ENCODE measurements around the gene MAJIN.

Gene MAJIN

DNA sequence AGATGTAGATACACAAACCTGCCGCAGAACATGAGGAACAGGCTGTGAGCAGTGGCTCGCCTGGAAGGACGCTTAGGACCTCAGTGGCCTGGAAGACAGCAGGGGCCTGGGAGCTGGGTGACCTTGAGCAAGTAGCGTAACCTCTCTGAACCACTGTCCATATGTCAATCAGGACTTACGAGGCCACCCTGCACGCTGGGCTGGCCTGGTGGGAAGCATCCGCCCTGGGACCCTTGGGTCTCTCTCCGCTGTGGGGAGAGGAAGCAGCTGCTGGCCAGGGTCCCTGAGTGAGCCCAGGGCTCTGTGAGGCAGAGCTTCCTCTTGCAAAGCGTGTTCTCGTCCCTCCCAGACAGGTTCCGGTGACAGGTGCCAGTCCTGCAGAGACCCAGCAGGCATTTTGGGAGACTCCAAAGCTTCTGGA is 79.5 kb downstream of the MAJIN start:
- DNase-seq: no peak

DNA sequence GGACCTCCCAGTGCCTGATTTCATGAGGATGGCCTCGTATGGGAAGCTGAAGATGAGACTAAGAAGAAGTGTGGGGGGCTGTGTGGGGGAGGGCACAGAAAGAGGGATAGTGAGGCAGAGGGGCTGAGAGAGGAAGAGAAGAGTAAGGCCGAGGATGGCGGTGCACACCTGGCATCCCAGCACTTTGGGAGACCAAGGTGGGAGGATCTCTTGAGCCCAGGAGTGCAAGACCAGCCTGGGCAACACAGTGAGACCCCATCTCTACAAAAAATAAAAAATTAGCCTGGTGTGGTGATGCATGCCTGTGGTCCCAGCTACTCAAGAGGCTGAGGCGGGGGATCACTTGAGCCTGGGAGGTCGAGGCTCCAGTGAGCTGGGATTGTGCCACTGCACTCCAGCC is 80.0 kb downstream of the MAJIN start:
- DNase-seq: no peak

GRCh38 chr11:64891215-64891848 is 80.6 kb downstream of the MAJIN start:
- DNase-seq: no peak

GRCh38 chr11:64890522-64890939 is 81.4 kb downstream of the MAJIN start:
- DNase-seq: no peak

DNA sequence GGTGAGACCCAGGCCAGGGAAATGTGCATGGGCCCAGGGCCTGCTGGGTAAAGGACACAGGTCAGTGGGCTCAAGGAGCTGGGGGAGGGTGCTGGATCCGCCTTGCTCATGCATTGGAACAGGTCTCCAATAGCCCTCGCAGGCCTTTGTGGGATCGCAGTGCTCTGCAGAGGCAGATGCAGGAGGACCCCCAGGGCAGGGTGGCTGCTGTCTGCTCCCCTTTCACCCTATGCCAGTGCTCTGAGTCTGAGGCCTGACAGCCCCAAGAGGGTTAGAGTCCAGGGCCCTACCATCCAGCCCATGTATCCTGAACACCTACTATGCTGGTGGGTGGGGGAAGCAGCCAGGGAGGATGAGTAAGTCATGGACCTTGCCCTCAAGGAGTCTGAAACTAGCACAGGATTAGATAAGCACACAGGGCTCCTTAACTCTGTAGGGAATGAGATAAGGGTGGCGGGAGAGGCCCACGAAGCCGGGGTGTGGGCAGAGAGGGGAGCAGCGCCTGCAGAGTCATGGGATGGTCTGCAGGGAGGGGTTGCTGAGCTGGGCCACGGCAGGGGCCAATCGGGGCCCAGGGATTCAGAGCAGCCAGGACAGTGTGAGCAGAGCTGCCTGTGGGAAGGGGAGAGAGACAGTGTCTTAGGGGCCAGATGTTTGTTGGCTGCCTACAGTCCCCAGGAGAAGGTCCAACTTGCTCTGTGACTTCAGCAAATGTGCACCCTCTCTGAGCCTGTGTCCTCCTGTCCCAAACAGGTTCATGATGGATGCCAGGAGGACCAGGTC is 83.0 kb downstream of the MAJIN start:
- peak; percentile 54 for DNase-seq

DNA sequence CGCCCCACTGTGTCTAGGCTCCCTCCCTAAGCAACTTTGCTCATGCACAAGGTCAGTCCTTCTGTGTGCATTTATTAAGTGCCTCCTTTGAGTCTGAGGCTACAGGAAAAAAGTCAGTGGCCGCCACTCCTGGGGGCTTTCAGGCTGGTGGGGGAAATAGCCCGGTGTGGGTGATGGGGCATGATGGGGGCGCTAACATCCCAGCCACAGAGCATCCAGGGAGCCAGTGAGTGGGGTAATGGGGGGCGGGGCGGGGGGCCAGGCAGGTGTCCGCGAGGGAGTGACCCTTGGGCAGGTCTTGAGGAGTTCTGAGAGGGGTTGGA is 83.5 kb downstream of the MAJIN start:
- no peak for DNase-seq

All from right kidney (tissue), 1 donor.